Pancreas (tissue), 10 donors: ENCODE measurements around the gene GIPC3. TPM values are rescaled to one million over a fixed set of nuclear protein-coding genes. Genes with fewer than 3 reads are reported as not detected.
A peak's percentile ranks its signal among the peaks of the same experiment; 100 is the strongest.

ENCODE experiments used
- ATAC-seq, 4 donors: fragments of 200-7000 bp; cut with Tn5 transposase; one replicate each; pipeline versions ENCODE4 v1.8.0 to v1.9.1; 2020; ENCODE audit warnings: mild to moderate bottlenecking in 4 of 4, moderate library complexity in 4 of 4
- DNase-seq, 6 donors: peaks; one replicate each; pipeline ENCODE4 v3.0.0-alpha.2; 2020
- FAIRE-seq: peaks from 2 replicates; lab custom pipeline; 2012; peaks lifted over from hg19 to GRCh38; lab: Jason Lieb, UNC
- H3K27ac ChIP-seq, 4 donors: fragments of 200-600 bp; sonication (generic); 1 replicate in 3 of 4; 2 replicates in 1 of 4; pipeline versions ENCODE4 v1.5.0 to v1.8.0; 2020
- H3K27me3 ChIP-seq, 4 donors: fragments of 200-600 bp; one replicate each; pipeline ENCODE4 v1.8.0; 2021
- H3K36me3 ChIP-seq, 3 donors: fragments of 200-600 bp; sonication (generic) in 1 of 3; one replicate each; pipeline versions ENCODE4 v1.5.0 to v1.8.0; 2020 to 2021
- H3K4me1 ChIP-seq, 3 donors: fragments of 200-600 bp; one replicate each; pipeline ENCODE4 v1.8.0; 2021
- H3K4me3 ChIP-seq, 4 donors: fragments of 200-600 bp; sonication (generic) in 2 of 4; one replicate each; pipeline versions ENCODE4 v1.5.0 to v1.8.0; 2020 to 2021
- H3K9me3 ChIP-seq, 4 donors: fragments of 200-600 bp; one replicate each; pipeline ENCODE4 v1.8.0; 2021
- CTCF ChIP-seq, 4 donors: fragments of 200-600 bp; sonication (generic) in 3 of 4; IDR thresholded peaks; one replicate each; pipeline versions ENCODE4 v1.5.0 to v1.8.0; 2021; ENCODE audit warnings: antibody characterized with exemption in 4 of 4
- WGBS, 2 donors: extraction: QIAGEN DNeasy Blood & Tissue Kit; methylation state at CpG; one replicate each; pipeline ENCODE4 v1.1.7; 2013; 5-methylcytosine and 5-hydroxymethylcytosine counted together
- intact Hi-C, 3 donors: fragments of 100-400 bp; cut with DNase I; formaldehyde crosslinking; loops; one replicate each; pipeline versions ENCODE4 v1.11.1 to v1.14.2; 2022
- polyA plus RNA-seq, 2 donors: library from polyadenylated mRNA; stranded (reverse); fragments of 200-250 nt; gene quantifications; one replicate each; pipeline ENCODE4 v1.2.3, GENCODE V29; 2013
- total RNA-seq, 6 donors: library from RNA; stranded (reverse); fragmentation: NEBNext Ultra II Directional in 4 of 6; extraction: Animal tissue kit (Norgen Biotek cat#: 25700) in 4 of 6; gene quantifications; one replicate each; pipeline versions ENCODE4 v1.2.1 to v1.2.4, GENCODE V29; 2021 to 2023
- donor health status: healthy with polysubstance abuse.
- donor health status: DM: no; HTN: no; CAD: no; lungs with moderate emphysema.
- donor health status: DM: no; HTN: no; CAD: no.
- donor health status: control.
- donor health status: control.
- donor health status: Bipolar disorder and iron deficiency.
- donor health status: DM: yes; HTN: yes; CAD: no.
- donor health status: DM: no; HTN: no; CAD: no.
- donor health status: DM: no; HTN: no; CAD: no.
- donor health status: DM: yes; HTN: yes; CAD: no.

Gene GIPC3
- total and polyA plus RNA-seq, 8 donors = 0.17 to 0.92 (median 0.30) TPM

DNA sequence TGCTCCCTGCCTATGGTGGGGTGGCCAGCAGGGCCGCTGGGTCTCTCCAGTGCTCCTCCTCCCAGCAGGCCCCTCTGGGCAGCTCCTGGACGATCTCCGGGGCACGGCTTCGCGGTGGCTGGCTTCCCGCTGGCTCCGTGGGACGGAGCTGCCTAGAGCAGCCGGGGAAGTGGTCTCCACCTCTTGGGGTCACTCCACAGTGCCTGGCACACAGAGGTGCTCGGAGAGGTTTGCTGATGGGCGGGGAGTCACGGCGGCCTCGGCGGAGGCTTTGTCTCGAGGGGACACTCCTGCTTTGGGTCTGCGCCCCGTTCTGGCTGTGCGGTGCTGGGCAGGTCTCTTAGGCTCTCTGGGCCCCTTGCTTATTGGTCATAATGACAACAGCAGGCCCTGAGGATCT is 51.2 kb downstream of the GIPC3 start:
- Histone ChIP-seq H3K9me3 (no peaks in the 10 kb centered on the region), H3K27me3 (no peaks in the 10 kb centered on the region), H3K27ac (no peak overlapping the region), H3K4me1 (no peaks in the 10 kb centered on the region), H3K36me3 (peaks cover 0 to 15% (median 0%) of the 10 kb centered on the region in 3 donors), H3K4me3 (no peak overlapping the region)
- ATAC-seq (no peak), DNase-seq (peak in 1 of 6 donors; percentile 68), FAIRE-seq (no peak)
- intact Hi-C loops = no loop called here
- no peak for TF ChIP-seq CTCF (IDR thresholded peaks at IDR 0.05)
- WGBS, 2 donors = 92 to 94% methylated on average over 20 of the region's 20 CpGs

- peaks cover 0 to 14% (median 0%) of the 10 kb centered on the region in 3 donors for H3K36me3 ChIP-seq
- WGBS, 2 donors = 92 to 95% methylated on average over 20 of the region's 20 CpGs
- DNase-seq (peak in 1 of 6 donors; percentile 73), FAIRE-seq (no peak), ATAC-seq (no peak)
- intact Hi-C loops = no loop called here
- no peaks in the 10 kb centered on the region for H3K9me3 ChIP-seq
- no peak overlapping the region for H3K27ac ChIP-seq
- H3K27me3 ChIP-seq = no peaks in the 10 kb centered on the region
- no peak overlapping the region for H3K4me3 ChIP-seq
- TF ChIP-seq CTCF (IDR thresholded peaks at IDR 0.05) = no peak
- H3K4me1 ChIP-seq = no peaks in the 10 kb centered on the region
These were observed 51.7 kb downstream of the GIPC3 start for GRCh38 chr19:3636962-3637361.

DNA sequence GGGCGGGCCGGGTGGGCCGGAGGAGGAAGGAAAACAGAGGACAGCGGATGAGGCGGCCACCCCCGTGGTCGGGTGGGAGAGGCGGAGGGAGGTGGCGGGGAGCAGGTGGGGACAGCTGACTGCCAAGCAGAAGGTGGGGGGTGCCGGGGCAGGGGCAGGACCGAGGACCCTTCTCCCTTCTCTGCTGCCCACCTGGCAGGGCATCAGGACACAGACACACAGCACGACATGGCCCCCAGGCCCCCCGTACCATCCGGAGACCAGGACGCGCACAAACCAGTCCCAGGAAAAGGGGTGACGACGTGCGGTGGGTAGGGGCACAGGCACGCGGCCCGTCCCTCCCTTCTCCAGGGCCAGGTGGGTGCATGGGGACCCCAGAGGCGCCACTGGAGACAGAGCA is 52.3 kb downstream of the GIPC3 start:
- intact Hi-C loops = no loop called here
- FAIRE-seq = no peak
- ATAC-seq = no peak
- no peak overlapping the region for H3K27ac ChIP-seq
- peak in 1 of 6 donors; percentile 64 for DNase-seq
- no peaks in the 10 kb centered on the region for H3K4me1 ChIP-seq
- H3K9me3 ChIP-seq = no peaks in the 10 kb centered on the region
- no peaks in the 10 kb centered on the region for H3K27me3 ChIP-seq
- 93% methylated on average over 17 to 23 of the region's 23 CpGs for WGBS, 2 donors
- no peak overlapping the region for H3K4me3 ChIP-seq
- peaks cover 0 to 9% (median 0%) of the 10 kb centered on the region in 3 donors for H3K36me3 ChIP-seq
- TF ChIP-seq CTCF (IDR thresholded peaks at IDR 0.05) = no peak

- TF ChIP-seq CTCF (IDR thresholded peaks at IDR 0.05) = no peak
- DNase-seq (peak in 1 of 6 donors; percentile 77), FAIRE-seq (no peak), ATAC-seq (no peak)
- no peaks in the 10 kb centered on the region for H3K27me3 ChIP-seq
- H3K9me3 ChIP-seq = no peaks in the 10 kb centered on the region
- intact Hi-C loops = no loop called here
- 87 to 89% methylated on average over 54 to 55 of the region's 55 CpGs for WGBS, 2 donors
- H3K36me3 ChIP-seq = peaks cover 0 to 9% (median 0%) of the 10 kb centered on the region in 3 donors
- H3K27ac ChIP-seq = no peak overlapping the region
- no peaks in the 10 kb centered on the region for H3K4me1 ChIP-seq
- H3K4me3 ChIP-seq = no peak overlapping the region
These were observed 53.2 kb downstream of the GIPC3 start for GRCh38 chr19:3638208-3639193.

GRCh38 chr19:3639479-3639878 is 54.2 kb downstream of the GIPC3 start:
- Histone ChIP-seq H3K27me3 (no peaks in the 10 kb centered on the region), H3K4me3 (no peak overlapping the region), H3K36me3 (peaks cover 0 to 9% (median 0%) of the 10 kb centered on the region in 3 donors), H3K9me3 (no peaks in the 10 kb centered on the region), H3K27ac (no peak overlapping the region), H3K4me1 (no peaks in the 10 kb centered on the region)
- intact Hi-C loops = no loop called here
- ATAC-seq (no peak), FAIRE-seq (no peak), DNase-seq (no peak)
- no peak for TF ChIP-seq CTCF (IDR thresholded peaks at IDR 0.05)
- WGBS, 2 donors = 96 to 97% methylated on average over 13 of the region's 13 CpGs
